Colon (tissue), 2 donors: Measurements from ENCODE around the gene SHOC2.
"Not testable (repeated sequence)": the region's sequence is repeated elsewhere in the genome, so short reads cannot be mapped to it uniquely, and the experiment has no call there.

ENCODE experiments used
- FAIRE-seq: peaks from 2 replicates; lab custom pipeline; 2012; peaks lifted over from hg19 to GRCh38; lab: Jason Lieb, UNC
- donor health status: control.
- donor health status: control.

Gene SHOC2

DNA sequence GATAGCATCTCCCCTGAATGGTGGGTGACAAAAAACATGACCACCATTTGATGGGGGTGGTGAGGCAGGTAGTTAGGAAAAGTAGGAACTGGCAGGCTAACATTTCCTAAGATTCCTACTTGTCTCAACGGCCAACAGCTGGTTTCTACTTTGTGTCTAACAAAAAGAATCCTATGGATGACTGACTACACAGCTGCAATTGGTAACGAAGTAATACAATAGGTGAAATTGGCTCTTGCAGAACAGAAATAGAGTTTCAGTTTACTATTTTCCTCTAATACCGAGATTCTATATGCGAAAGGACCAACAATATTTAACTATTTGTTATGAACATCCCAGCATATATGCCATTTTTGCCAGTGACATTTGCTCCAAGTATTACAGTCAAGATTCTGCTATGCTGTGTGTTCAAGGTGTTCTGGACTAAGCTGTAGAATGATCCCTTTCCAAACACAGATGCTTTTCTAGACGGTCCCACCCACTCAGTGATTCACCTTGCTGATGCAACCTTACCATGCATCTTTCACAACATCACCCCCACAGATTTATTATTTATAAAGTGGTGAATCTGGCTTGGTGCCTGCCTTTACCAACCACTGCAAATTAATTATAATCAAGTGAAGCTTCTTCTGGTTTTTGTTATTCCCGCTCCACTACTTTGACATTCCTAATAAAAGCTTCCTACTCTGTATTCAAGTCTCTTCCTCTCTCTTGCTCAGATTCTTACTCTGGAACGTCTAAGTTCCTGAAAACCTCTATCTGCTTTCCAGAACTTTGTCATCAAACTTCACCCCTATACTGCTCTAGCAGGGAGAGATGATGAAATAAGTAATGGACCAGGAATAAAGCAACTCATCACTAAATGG, 17.2 kb upstream of the SHOC2 start:
- no peak for FAIRE-seq

DNA sequence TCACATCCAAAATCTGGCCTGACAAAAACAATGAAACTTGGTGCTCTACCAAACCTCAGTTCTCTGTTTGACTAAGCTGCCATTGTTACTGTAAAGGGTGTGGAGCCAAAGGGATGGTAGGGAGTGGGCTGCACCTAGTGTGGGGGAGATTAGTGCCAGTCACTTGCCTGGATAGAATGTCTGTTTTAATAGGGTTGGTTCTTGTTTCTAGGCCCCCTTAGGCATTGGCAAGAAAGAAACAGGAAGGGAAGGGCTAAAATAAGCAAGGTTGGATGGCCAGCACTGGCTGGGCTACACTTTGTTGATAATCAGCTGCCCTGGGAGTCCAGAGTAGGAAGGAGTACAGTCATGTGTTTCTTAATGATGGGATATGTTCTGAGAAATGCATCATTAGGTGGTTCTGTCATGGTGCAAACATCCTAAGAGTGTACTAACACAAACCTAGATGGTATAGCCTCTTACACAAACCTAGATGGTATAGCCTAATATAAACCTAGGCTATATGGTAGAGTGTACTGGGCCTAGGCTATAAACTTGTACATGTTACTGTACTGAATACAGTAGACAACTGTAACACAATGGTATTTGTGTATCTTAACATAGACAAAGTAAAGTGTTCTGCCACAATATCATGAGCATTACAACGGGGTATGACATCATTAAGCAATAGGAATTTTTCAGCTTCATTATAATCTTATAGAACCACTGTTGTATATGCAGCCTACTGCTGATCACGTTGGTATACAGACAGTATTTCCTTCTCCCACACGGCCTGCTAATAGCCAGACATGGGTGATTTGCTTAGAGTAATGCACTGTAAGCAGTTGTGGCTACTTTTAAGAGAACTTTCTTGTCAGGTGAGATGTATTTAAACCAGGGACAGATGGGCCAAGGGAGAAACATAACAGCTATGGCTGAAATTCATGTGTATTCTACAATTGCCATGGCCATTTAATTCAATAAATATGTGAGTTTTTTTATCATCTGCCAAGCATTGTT, 15.8 kb upstream of the SHOC2 start:
- FAIRE-seq: no peak

DNA sequence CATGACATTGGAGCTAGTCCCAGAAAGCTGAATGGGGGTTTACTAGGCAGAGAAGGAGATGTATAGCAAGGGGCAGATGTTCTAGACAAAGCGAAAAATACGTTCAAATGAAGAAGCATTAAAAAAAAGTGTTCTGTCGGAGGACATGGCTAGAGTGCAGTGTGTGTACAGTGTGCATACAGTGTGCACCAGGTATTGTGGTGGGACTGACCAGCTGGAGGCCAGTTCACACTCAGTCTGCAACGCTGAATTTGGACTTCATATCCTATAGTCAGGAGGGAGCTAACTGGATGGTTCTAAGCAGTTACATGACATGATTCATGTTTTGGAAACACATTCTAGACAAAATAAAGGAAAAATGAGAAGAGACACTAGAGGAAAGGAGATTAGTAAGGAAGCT, 9.3 kb upstream of the SHOC2 start:
- FAIRE-seq: no peak

DNA sequence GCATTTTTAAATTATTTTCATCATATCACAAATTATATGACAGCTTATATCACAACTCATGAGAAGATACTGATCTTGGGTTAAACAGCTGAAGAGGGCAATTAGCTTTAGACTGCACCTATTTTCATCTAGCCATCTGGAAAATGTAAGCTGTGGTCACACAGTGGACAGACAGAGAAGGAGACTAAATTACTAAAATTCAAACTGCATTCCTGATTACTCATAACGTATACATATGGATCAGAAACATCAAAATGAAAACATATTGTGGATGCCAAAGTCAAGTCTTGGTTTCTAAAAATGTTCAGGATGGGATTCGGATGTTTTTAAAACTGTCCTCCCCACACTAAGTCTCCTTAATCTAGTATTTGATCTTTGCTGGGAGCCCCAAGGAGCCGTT, 7.0 kb upstream of the SHOC2 start:
- FAIRE-seq: no peak

DNA sequence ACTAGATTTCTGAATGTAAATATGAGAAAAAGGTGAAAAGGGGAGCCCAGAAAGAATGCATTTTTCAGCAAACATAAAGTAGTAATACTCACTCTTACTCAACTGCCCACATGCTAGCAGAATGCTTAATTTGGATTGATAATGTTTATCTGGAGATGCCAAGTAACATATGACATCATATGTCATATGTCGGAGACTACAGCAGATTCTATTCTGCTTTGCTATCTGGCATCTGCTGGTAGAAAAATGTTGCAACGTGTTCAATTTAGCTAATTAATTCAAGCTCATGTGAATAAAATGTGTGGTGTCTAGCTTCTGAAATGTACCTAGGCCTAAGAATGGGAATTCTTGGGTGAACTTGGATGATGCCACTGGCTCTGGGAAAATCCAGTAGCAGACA, 5.0 kb upstream of the SHOC2 start:
- no peak for FAIRE-seq

DNA sequence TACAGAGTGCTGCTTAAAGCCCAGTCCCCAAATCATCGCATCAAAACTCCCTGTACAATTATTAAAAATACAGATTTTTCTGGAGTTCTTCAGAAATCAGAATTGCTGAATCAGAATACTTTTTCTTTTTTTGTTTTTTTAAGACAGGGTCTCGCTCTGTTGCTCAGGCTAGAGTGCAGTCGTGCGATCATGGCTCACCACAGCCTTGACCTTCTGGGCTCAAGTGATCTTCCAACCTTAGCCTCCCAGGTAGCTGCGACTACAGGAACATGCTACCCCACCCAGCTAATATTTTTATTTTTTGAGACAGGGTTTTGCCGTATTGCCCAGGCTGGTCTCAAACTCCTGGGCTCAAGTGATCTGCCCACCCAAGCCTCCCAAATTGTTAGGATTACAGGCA, 4.4 kb upstream of the SHOC2 start:
- FAIRE-seq: no peak

DNA sequence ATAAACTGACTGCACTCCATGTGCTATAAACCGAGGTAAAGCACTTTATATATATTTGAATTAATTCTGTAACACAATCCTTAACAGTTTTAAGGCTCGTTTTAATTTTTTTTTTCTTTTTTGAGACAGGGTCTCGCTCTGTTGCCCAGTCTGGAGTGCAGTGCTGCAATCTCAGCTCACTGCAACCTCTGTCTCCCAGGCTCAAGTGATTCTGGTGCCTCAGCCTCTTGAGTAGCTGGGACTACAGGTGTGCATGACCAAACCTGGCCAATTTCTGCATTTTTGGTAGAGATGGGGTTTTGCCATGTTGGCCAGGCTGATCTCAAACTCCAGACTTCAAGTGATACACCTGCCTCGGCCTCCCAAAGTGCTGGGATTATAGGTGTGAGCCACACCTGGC, 3.8 kb upstream of the SHOC2 start:
- not testable (repeated sequence) for FAIRE-seq

DNA sequence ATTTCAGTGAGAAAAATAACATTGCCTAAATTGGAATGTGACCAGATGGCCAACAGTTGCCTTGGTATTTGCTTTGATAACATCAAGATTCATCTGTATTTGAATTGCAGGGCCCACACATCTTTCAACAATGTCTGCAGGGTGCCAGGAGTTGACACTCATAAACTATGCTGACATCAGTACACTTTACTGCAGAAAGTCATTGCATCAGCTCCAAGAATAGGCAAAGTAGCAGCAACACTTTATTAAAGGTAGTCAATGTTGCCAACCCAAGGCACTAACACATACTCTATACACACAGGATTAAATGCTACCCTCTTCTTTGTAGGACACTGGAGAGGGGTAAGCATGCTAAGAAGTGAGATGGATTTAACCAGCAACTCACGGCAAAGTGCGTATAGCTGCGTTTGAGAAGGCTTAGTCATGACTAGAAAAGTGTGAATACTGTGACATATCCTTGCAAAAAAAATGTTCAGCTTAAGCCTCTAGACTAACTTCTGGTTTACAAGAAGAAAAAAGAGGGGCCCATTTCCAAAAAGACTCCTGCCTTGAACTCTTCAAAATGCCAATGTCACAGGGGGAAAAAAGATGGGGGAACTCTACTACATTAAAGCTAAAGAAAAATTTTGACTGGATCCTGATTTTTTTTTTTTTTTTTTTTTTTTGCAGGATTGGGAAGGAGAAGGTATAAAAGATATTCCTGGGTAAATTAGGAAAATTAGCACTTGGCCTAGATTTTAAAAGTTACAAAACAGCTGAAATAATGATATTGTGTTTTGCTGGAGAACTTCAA, 2.7 kb upstream of the SHOC2 start:
- no peak for FAIRE-seq

DNA sequence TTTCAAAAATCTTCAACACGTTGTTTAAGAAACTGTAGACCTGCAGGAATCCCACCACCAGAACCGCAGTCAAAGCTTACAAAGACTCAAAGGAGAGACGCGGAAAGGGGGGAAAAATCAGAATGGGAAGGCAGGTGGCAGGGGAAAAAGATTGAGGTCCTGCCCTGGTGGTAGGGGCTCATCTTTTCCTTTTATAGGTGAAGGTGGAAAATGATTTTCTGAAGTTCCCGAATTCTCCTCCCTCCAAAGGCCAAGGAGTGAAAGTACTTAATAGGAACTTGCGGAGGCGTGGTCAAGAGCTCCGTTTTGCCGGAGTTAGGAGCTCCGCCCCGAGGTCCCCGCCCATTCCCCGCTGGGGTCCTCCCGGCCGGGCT, 1.1 kb upstream of the SHOC2 start:
- FAIRE-seq: peak; percentile 55

DNA sequence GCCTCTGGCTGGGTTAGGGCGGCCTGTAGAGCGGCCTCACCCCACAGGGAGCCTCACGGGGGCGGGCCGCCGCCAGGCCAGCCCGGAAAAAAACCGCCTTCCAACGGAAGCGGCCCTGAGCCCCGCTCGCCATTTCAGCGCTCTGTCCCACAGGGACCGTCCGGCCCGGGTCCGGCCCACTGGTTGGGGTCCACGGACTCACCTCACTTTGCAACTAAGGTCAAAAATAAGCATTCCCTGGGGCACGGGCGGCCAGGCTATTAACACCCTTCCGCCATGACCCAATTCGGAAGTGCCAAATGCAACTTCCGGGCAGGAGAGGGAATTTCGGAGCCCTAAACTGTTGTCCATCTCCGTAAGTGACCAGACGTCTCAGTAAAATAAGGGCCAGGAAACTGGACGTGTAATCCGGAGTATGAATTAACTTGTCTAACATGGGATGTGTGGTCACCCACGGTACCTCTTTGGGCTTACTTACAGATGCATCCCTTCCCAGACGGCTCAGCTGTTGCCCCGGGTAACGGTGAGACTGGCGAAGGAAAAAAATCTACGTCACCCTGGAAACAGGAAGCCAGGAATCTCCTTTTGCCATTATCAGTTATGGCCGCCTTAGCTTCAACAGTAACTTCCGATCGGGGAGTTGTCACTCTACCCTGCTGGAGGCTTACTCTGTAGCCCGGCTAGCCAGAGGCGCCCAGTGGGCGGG, 608 bp upstream of the SHOC2 start, which contains the start of gene BBIP1:
Gene BBIP1 (minus strand): TSS at position 538 of the 706 bp plus-strand sequence. CDS start 1,023 bp downstream, outside the sequence.
- FAIRE-seq: peak; percentile 73

DNA sequence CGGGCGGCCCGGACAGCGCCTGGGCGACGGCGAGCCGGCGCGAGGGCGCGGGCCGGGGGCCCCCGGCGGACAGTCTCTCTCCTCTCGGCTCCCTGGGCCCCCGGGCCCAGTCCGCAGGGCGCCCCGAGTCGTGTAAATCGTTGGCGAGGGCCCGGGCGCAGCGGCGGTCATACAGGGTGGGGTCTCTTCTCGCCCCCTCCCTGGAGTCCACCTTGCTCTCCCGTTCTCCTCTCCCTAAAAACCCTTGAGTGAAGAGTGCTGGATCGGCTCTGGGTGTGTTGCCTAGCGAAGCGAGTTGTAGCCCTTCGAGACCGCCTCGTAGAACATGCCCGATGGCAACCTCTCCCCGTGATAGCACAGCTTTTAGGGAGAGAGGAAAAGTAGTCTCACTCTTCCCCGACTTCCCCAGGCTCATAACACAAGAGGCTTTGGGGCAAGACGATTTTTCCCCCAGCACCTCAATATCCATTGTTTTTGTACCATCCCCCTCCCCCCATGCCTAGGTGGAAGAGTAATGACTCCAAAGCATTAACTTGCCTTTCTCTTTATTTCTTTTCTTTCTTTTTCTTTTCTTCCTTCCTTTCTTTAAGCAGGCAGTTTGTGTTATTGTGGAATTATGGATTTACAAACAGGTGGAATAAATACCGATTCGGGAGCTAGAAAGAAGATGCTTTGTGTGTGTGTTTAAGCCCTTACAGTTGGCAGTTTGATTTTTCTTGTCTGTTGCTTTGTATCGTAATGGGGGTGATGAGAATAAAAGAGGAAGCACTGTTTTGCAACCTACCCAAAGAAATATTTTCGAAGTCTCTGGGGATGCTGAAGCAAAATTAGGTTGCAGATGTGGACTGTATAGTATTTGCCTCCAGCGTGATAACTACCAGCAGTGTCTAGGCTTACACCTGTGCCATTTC, 822 bp downstream of the SHOC2 start:
- FAIRE-seq: no peak

DNA sequence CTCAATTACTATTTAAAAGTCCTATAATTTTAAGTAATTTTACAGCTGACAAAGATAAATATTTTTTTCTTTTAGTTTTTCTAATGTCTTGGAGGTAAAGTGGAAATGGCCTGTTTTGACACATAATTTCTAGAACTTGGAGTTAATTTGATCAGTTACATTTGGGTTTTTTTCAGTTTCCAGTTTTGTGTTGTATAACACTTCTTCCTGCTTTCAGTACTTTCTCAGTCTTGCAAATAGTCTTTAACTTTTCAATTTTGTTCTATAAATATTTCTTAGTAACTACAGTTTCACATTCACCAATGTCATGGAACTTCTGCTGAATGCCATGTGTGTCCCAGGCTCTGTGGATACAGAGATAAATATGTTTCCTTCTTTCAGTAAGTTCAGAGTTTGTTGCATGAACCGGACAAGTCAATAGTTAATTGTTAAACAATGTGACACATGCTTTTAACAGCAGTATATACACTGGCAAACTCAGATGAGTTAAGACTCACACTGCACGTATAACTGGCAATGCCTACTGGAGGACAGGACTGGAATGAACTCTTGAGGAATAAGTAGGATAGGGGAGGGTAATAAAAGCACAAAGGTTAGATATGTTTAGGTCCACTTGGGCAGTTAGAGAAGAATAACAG, 4.6 kb downstream of the SHOC2 start:
- FAIRE-seq: no peak

DNA sequence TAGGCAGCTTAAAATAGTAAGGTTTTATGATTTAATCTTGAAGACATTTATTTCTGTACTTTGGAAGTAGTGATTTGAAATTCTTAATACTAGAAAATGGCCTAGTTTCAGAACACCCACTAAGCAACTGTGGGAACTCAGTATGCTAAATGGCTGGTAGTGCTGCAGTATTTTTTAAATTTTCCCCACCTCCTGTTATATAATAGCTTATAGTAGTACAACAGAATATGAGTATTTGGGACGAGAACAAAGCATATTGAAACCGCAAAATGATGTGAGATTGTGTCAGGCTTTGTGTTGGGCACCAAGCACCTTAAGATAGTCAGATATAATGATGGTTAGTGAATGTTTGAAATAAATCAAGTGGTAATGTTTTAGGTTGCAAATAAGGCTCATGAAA, 8.1 kb downstream of the SHOC2 start:
- no peak for FAIRE-seq

DNA sequence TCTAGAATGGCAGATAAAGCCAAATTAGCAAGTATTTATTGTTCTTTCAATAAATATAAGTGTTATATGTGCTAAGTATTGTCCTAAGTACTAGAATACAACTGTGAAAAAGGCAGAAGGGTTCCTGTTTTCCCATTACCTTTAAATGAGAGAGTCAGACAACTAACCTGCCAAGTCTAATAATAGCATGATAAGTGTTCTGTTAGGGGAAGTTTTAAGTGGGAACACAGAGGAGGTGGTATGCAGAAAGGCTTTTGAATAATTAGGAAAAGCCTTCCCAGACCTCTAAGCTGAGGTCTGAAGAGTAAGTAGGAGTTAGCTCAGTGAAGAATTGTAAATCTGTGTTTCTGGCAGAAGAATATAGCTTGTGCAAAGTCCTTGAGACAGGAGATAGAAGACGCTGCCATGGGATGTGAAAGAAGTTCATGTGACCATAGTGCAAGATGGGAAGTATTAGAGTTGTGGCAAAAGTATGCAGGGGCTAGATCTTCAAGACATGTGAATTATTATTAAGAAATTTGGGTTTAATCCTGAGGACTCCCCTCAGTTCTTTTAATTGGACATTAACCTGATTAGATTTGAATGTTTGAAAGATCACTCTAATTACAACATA, 12.5 kb downstream of the SHOC2 start:
- no peak for FAIRE-seq

DNA sequence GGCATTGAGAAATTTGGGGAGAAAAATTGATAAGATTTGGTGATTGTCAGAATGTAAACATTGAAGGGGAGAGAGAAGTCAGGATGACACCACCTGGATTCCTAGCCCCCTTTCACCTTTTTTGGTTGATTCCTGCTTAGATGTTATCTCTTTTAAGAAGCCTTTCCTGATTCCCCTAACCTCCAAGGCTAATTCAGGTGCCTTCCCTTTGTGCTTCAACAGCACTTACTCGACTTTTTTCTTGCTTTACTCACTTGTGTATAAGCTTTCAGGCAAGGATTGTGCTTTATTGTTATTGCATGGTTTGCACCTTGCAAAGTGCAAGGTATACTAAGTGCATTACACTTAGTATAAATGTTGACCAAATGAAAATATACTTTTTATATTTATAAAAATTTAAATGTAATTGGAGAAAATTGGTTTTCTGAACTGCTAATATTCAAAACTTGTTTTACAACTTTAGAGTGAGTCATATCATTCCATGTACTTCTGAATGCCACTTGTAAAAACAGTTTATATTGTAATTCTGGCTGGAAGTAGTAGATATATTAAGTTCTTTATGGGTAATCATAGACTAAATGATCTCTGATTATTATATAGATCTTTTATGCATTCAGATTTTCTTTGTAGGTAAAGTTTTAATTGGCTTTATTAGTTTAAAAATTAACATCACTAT, 13.2 kb downstream of the SHOC2 start:
- no peak for FAIRE-seq

DNA sequence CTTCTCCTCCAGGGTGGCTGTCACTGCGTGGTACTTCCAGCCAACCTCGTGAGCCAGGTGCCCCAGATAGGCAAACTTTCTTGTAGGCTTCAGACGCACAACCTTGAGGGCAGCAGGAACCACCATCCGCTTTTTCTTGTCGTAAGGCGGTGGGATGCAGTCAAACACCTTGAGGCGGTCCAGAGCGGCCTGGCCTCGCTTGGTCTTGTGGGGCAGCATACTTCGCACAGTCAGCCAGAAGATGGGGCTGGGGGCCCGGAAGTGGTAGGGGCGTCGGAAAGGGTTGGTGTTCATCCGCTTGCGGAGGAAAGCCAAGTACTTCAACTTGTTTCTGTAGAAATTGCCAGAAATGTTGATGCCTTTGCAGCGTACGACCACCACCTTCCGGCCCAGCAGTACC, 17.4 kb downstream of the SHOC2 start:
- FAIRE-seq: no peak

DNA sequence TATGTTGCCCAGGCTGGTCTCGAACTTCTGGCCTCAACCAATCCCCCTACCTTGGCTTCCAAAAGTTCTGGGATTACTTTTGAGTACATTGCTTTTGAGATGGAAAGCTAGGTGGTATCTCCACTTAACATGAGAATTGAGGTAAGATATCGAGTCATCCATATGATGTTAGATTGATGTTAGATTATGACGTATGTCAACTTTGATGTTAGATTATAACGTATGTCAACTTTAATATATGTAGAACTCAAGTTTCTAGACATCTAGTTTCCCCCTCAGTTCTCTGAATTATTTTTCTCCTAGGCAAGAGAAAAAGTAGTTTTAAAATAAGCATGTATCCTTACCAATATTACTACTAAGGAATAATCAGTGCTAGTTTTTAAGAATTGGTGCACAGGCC, 20.0 kb downstream of the SHOC2 start:
- no peak for FAIRE-seq

DNA sequence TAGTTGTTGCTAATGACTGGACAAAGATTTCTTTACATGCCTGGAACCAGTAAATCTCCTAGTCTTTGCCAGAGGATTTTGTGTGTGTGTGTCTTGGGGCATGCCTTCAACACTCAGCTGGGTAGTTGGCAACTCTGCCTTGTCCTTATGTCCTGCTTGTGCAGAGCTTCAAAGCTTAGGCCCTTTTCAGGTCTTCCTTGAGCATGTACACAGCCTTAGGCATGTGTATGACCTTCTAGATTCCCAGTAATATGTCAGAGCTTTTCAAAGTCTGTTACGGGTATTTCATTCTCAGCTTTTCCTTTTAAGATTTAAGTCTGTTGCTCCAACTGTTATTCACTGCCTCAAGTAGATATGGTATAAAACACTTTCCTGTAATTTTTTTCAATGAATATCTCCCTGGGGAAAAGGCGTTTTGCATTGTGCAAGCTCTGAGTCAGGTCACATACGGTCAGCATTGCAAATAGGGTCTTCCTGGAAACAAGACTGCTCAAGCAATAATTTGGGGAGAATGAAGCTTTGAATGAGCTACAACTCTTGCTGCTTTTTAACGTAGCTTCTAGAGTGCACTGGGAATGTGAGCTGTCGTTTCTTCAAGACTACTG, 25.5 kb downstream of the SHOC2 start:
- no peak for FAIRE-seq
